DND-41 (cell line): Measurements from ENCODE around the gene CERS6.

ENCODE experiments used
- EZH2 ChIP-seq: IDR thresholded peaks from 3 replicates; pipeline ENCODE4 v1.6.1; 2012; ENCODE audit warnings: borderline replicate concordance, low read depth, mild to moderate bottlenecking, moderate library complexity, low read length, inconsistent platforms; ENCODE audit not compliant: severe bottlenecking
- TF ChIP-seq, protein P1 (sequence below): IDR thresholded peaks from 2 replicates; pipeline ENCODE4 v1.5.1; 2012; ENCODE audit warnings: borderline replicate concordance, low read length, moderate library complexity, mild to moderate bottlenecking; ENCODE audit not compliant: poor library complexity, severe bottlenecking; ENCODE audit errors: extremely low read depth

DNA sequence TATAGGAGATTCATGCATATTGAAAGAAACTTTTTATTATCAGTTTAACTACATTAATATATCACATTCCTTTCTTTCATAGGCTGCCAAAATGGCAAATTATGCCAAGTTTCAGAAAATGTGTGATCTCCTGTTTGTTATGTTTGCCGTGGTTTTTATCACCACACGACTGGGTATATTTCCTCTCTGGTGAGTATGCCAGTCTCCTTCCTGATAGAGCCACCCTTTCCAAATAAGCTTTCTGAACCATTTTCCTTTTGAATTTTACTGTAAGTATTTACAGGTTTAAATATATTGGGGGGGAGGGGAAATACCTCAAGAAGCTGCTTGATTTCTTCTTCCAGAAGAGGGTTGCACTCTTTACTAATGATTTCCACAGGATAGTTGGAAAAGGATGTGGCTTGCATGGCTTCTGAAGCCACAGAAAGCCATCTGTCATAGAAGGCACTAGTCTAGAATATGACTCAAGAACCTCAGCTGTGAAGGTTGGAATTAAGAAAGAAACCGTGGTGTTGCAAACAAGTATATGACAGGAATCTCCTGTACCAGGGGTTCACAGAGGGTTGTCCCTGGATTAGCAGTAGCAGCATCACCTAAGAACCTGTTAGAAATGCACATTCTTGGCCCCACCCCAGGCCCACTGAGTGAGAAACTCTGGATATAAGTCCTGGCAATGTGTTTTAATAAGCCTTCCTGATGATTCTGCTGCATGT lies 261.9 kb downstream of the CERS6 start:
- TF ChIP-seq, protein P1, sequence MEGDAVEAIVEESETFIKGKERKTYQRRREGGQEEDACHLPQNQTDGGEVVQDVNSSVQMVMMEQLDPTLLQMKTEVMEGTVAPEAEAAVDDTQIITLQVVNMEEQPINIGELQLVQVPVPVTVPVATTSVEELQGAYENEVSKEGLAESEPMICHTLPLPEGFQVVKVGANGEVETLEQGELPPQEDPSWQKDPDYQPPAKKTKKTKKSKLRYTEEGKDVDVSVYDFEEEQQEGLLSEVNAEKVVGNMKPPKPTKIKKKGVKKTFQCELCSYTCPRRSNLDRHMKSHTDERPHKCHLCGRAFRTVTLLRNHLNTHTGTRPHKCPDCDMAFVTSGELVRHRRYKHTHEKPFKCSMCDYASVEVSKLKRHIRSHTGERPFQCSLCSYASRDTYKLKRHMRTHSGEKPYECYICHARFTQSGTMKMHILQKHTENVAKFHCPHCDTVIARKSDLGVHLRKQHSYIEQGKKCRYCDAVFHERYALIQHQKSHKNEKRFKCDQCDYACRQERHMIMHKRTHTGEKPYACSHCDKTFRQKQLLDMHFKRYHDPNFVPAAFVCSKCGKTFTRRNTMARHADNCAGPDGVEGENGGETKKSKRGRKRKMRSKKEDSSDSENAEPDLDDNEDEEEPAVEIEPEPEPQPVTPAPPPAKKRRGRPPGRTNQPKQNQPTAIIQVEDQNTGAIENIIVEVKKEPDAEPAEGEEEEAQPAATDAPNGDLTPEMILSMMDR, result no peak
- TF ChIP-seq EZH2, result no peak
